ENCODE measurements around the gene DMAP1.

DMAP1 gene

GRCh38 chr1:44254392-44254910, 41.2 kb downstream of the DMAP1 start:
- H3K4me3 ChIP-seq (ENCODE audit: low read depth, low read length) = no peak overlapping the region
- TF ChIP-seq CTCF (IDR thresholded peaks at IDR 0.05; ENCODE audit: control insufficient read depth, extremely low read depth, insufficient read depth) = no peak
- DNase-seq (ENCODE audit: low read depth) = no peak

DNA sequence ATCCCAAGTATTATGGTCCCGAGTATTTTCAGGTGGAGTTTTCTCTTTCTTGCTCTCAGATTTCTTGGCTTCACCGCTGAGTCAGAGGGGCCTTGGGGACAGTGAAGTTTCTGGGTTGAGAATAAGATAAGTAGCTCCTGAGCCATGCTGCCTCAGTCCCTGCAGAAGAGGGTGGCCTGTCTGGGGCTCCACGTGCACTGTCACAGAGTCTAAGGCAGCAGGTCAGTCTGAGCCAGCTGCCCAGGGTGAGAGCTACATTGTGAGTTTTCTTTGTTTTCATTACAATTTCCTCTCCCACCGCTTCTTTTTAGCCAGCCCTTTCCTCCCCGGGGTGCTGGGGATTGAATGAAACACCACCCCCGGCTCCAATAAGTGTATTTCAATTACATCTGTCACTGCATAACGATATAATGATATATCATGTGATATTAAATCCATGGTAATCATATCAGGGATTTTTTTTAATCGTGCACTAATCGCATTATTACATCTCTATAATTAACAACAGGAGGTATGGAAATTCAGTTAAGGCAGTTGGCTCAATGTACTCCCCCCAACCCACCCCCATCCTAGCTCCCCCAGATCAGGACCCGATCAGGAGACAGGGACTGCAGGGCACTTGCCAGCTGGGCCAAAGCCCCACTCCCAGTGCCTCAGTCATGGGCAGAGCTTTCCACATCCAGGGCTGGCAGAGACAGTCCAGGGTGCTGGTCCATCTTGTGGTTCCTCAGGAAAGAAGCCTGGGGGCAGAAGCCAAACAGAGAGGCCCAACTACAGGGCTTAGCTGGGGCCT, 43.7 kb downstream of the DMAP1 start:
- TF ChIP-seq CTCF (IDR thresholded peaks at IDR 0.05; ENCODE audit: control insufficient read depth, extremely low read depth, insufficient read depth) = no peak
- no peak overlapping the region for H3K4me3 ChIP-seq (ENCODE audit: low read depth, low read length)
- DNase-seq (ENCODE audit: low read depth) = no peak

- no peak overlapping the region for H3K4me3 ChIP-seq (ENCODE audit: low read depth, low read length)
- no peak for DNase-seq (ENCODE audit: low read depth)
- no peak for TF ChIP-seq CTCF (IDR thresholded peaks at IDR 0.05; ENCODE audit: control insufficient read depth, extremely low read depth, insufficient read depth)
These were observed 45.8 kb downstream of the DMAP1 start for GRCh38 chr1:44259090-44259489.

DNA sequence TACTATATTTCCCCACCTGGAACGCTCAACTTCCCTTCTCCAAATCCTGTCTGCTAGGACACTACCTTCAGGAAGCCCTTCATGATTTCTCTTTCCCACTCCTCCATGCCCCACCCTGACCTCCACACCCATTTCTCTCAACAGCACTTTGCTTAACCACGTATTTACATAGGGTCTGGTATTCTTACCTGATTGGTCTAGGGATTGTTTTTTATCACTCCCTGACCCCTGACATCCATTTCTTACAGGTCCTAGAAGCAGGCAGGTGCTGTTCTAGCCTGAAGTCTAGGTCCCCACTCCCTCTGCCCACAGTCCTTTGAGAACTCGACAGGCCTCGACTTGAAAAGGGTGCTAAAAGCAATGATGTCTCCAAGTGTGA, 47.5 kb downstream of the DMAP1 start:
- H3K4me3 ChIP-seq (ENCODE audit: low read depth, low read length) = no peak overlapping the region
- TF ChIP-seq CTCF (IDR thresholded peaks at IDR 0.05; ENCODE audit: control insufficient read depth, extremely low read depth, insufficient read depth) = no peak
- DNase-seq (ENCODE audit: low read depth) = no peak

GRCh38 chr1:44261171-44261817, 48.0 kb downstream of the DMAP1 start:
- no peak overlapping the region for H3K4me3 ChIP-seq (ENCODE audit: low read depth, low read length)
- TF ChIP-seq CTCF (IDR thresholded peaks at IDR 0.05; ENCODE audit: control insufficient read depth, extremely low read depth, insufficient read depth) = no peak
- no peak for DNase-seq (ENCODE audit: low read depth)

GRCh38 chr1:44261962-44262361, 48.7 kb downstream of the DMAP1 start:
- no peak overlapping the region for H3K4me3 ChIP-seq (ENCODE audit: low read depth, low read length)
- TF ChIP-seq CTCF (IDR thresholded peaks at IDR 0.05; ENCODE audit: control insufficient read depth, extremely low read depth, insufficient read depth) = no peak
- no peak for DNase-seq (ENCODE audit: low read depth)
